GM12872 (cell line): ENCODE results near the gene MEST.

Experiments used
- CTCF ChIP-seq: IDR thresholded peaks from 3 replicates; pipeline ENCODE4 v1.5.1; 2011; ENCODE audit warnings: low read depth, mild to moderate bottlenecking, low read length, moderate library complexity; ENCODE audit not compliant: insufficient read depth

MEST gene

GRCh38 chr7:130486114-130486953, 5.6 kb upstream of the MEST start:
- TF ChIP-seq CTCF, result peak; percentile 83

- TF ChIP-seq CTCF, result no peak
These were observed 4.9 kb upstream of the MEST start for GRCh38 chr7:130486954-130487436.

- TF ChIP-seq CTCF, result no peak
These were observed 3.3 kb upstream of the MEST start for GRCh38 chr7:130488392-130489139.

GRCh38 chr7:130489140-130489983, 2.5 kb upstream of the MEST start:
- TF ChIP-seq CTCF, result no peak

- TF ChIP-seq CTCF, result no peak
These were observed 1.5 kb upstream of the MEST start for GRCh38 chr7:130490311-130490791.

GRCh38 chr7:130490888-130491804, 739 bp upstream of the MEST start:
- TF ChIP-seq CTCF, result peak; percentile 66
